GM12878 (cell line): ENCODE measurements around the gene TNPO2. TPM values are rescaled to one million over a fixed set of nuclear protein-coding genes. Genes with fewer than 3 reads are reported as not detected.

Experiments
- ATAC-seq: fragments of 200-7000 bp; cut with Tn5 transposase; 3 replicates; pipeline ENCODE4 v1.9.1; 2020; ENCODE audit warnings: mild to moderate bottlenecking, moderate library complexity
- BruUV-seq: library from RNA; stranded (reverse); fragments of 400-500 nt; replicated peaks from 2 replicates; lab custom pipeline; 2021; lab: Mats Ljungman, UMichigan
- CTCF ChIA-PET: fragments of 300-600 bp; sonication (Branson Sonifier 250); formaldehyde crosslinking; extraction: SDS; loops from one replicate; lab custom pipeline; 2021; ENCODE audit warnings: inconsistent platforms; lab: Yijun Ruan, JAX
- POLR2A ChIA-PET: fragments of 350-600 bp; formaldehyde crosslinking; extraction: SDS; loops from one replicate; lab custom pipeline; 2021; ENCODE audit warnings: inconsistent platforms; lab: Charles Lee
- RAD21 ChIA-PET: fragments of 300-600 bp; sonication (Branson Sonifier 250); formaldehyde crosslinking; loops from one replicate; lab custom pipeline; 2023; ENCODE audit warnings: antibody characterized with exemption; ENCODE audit not compliant: unreplicated experiment; lab: Charles Lee
- SMC1A ChIA-PET: fragments of 300-600 bp; sonication (Branson Sonifier 250); formaldehyde crosslinking; loops from one replicate; lab custom pipeline; 2023; ENCODE audit not compliant: unreplicated experiment, uncharacterized antibody; lab: Charles Lee
- DNase-seq: peaks from one replicate; pipeline ENCODE4 v3.0.0-alpha.2; 2011; ENCODE audit warnings: low read depth, low spot score
- FAIRE-seq: peaks from 3 replicates; lab custom pipeline; 2011; peaks lifted over from hg19 to GRCh38; lab: Jason Lieb, UNC
- H2AFZ ChIP-seq: 2 replicates; pipeline ENCODE4 v1.6.0; 2011; ENCODE audit warnings: low read depth, low read length, control low read depth; ENCODE audit not compliant: control insufficient read depth
- H3K27ac ChIP-seq: 2 replicates; pipeline ENCODE4 v1.5.1; 2011; ENCODE audit warnings: control low read depth; ENCODE audit not compliant: control insufficient read depth, insufficient read depth
- H3K27me3 ChIP-seq, 2 experiments: replicated peaks in 1 of 2; 2 replicates each; pipeline versions ENCODE4 v1.6.0 to v1.6.1; 2011; ENCODE audit warnings: low read length in 1 of 2; ENCODE audit not compliant: control insufficient read depth in 2 of 2, insufficient read depth in 2 of 2
- H3K36me3 ChIP-seq, 2 experiments: 2 replicates each; pipeline ENCODE4 v1.5.1; 2011; ENCODE audit warnings: low read length in 1 of 2; ENCODE audit not compliant: control insufficient read depth in 2 of 2, insufficient read depth in 2 of 2
- H3K4me1 ChIP-seq: 2 replicates; pipeline ENCODE4 v1.6.1; 2011; ENCODE audit warnings: mild to moderate bottlenecking, low read length, moderate library complexity, mixed read lengths; ENCODE audit not compliant: control insufficient read depth, insufficient read depth
- H3K4me2 ChIP-seq: 2 replicates; pipeline ENCODE4 v1.6.0; 2011; ENCODE audit warnings: control low read depth; ENCODE audit not compliant: control insufficient read depth, insufficient read depth
- H3K4me3 ChIP-seq: fragments of 200-600 bp; sonication (generic); 2 replicates; pipeline ENCODE4 v1.5.1; 2016
- H3K79me2 ChIP-seq: 2 replicates; pipeline ENCODE4 v1.6.0; 2011; ENCODE audit warnings: low read length; ENCODE audit not compliant: control insufficient read depth, insufficient read depth
- H3K9ac ChIP-seq: 2 replicates; pipeline ENCODE4 v1.8.0; 2011; ENCODE audit warnings: low read length, control low read depth, mixed read lengths; ENCODE audit not compliant: control insufficient read depth, insufficient read depth
- H3K9me3 ChIP-seq: replicated peaks from 3 replicates; pipeline ENCODE4 v1.5.1; 2011; ENCODE audit warnings: mild to moderate bottlenecking, low read length; ENCODE audit not compliant: control insufficient read depth, insufficient read depth
- H4K20me1 ChIP-seq: 2 replicates; pipeline ENCODE4 v1.6.0; 2011; ENCODE audit not compliant: control insufficient read depth, insufficient read depth
- CTCF ChIP-seq, 3 experiments: IDR thresholded peaks in 2 of 3; conservative IDR thresholded peaks in 1 of 3; 2 replicates each; pipeline ENCODE4 v1.5.1; 2011; ENCODE audit warnings: low read depth in 3 of 3, low read length in 3 of 3, mild to moderate bottlenecking in 3 of 3, control low read depth in 2 of 3, moderate library complexity in 2 of 3, inconsistent platforms in 1 of 3, mixed read lengths in 1 of 3; ENCODE audit not compliant: control insufficient read depth in 2 of 3, insufficient read depth in 1 of 3; ENCODE audit errors: extremely low read depth in 1 of 3
- EZH2 ChIP-seq: IDR thresholded peaks from 2 replicates; pipeline ENCODE4 v1.6.1; 2012; ENCODE audit warnings: low read depth, mild to moderate bottlenecking, control low read depth, inconsistent platforms, low read length, borderline replicate concordance; ENCODE audit not compliant: control insufficient read depth
- HCFC1 ChIP-seq: fragments of 150-350 bp; IDR thresholded peaks from 2 replicates; pipeline ENCODE4 v1.6.1; 2014; ENCODE audit warnings: low read length
- MYB ChIP-seq: fragments of 150-350 bp; IDR thresholded peaks from 2 replicates; pipeline ENCODE4 v1.6.1; 2014; ENCODE audit warnings: mild to moderate bottlenecking, low read depth, low read length, borderline replicate concordance
- RELB ChIP-seq: fragments of 450-650 bp; IDR thresholded peaks from 2 replicates; pipeline ENCODE4 v1.6.1; 2017; ENCODE audit warnings: low read depth, mild to moderate bottlenecking, moderate library complexity
- ZNF592 ChIP-seq: fragments of 450-650 bp; IDR thresholded peaks from 2 replicates; pipeline ENCODE4 v1.6.1; 2017; ENCODE audit warnings: mild to moderate bottlenecking, moderate library complexity
- ZSCAN29 ChIP-seq: fragments of 450-650 bp; IDR thresholded peaks from 2 replicates; pipeline ENCODE4 v1.6.1; 2017; ENCODE audit warnings: mild to moderate bottlenecking, moderate library complexity
- WGBS: methylation state at CpG from one replicate; pipeline ENCODE4 v1.1.6; 2016; ENCODE audit warnings: low lambda C conversion rate; ENCODE audit not compliant: insufficient replicate concordance, insufficient coverage; ENCODE audit errors: missing lambda C conversion rate; 5-methylcytosine and 5-hydroxymethylcytosine counted together
- in situ Hi-C: fragments of 300-500 bp; cut with MboI; formaldehyde crosslinking; loops from 9 replicates; pipeline ENCODE4 v1.14.3; 2018; ENCODE audit warnings: mixed read lengths
- intact Hi-C: fragments of 100-400 bp; cut with micrococcal nuclease; formaldehyde crosslinking; loops from one replicate; pipeline ENCODE4 v1.14.2; 2022; ENCODE audit not compliant: unreplicated experiment
- polyA plus RNA-seq, 11 experiments: library from polyadenylated mRNA; depleted of rRNA in 4 of 11; unstranded in 6 of 11; stranded (reverse) in 5 of 11; fragments of >200 nt; fragmentation: Nextera tagmentation in 4 of 11; fragmentation: Illumina TruSeq in 1 of 11; extraction: Ambion mirVana in 4 of 11; extraction: Trizol in 1 of 11; gene quantifications; 1 replicate in 1 of 11; 2 replicates in 10 of 11; pipeline versions ENCODE4 v1.2.1 to v1.2.3, GENCODE V29; 2011 to 2016; ENCODE audit warnings: inconsistent platforms in 2 of 11, missing spikeins in 2 of 11, low read depth in 1 of 11
- total RNA-seq, 4 experiments: library from RNA; depleted of rRNA in 3 of 4; stranded (reverse); fragments of >200 nt in 3 of 4; fragmentation: Illumina TruSeq in 1 of 4; extraction: Trizol in 1 of 4; gene quantifications; 2 replicates each; pipeline versions ENCODE4 v1.2.1 to v1.2.3, GENCODE V29; 2013 to 2021

Gene TNPO2
- total and polyA plus RNA-seq, 10 of the 15 experiments (the other 5 are each of a cell fraction or from before 2014, with no cell fraction given): 5.5 to 99.7 (median 29.6) TPM

- TF ChIP-seq RELB: no peak
Observed at GRCh38 chr19:12733369-12734214, 9.9 kb upstream of the TNPO2 start (continued).

GRCh38 chr19:12731337-12731736 lies 7.6 kb upstream of the TNPO2 start:
- no peak overlapping the region for H3K27ac ChIP-seq
- H3K9ac ChIP-seq: no peak overlapping the region
- no peak for ATAC-seq
- peaks cover 25 to 26% of the 10 kb centered on the region in 2 experiments; a peak in 3 of 4 replicates for H3K36me3 ChIP-seq
- no peaks in the 10 kb centered on the region for H3K27me3 ChIP-seq
- ChIA-PET CTCF (interaction anchor here (1.3 to 4.0 kb wide), 4 partner anchors 9 to 29 kb away, joined by 3 to 30 read pairs (median 10); partner anchors contain the start of gene TNPO2), POLR2A (no interaction called here), RAD21 (no interaction called here), SMC1A (interaction anchor here (0.7 kb wide), 1 partner anchor 52 kb away, joined by 3 read pairs; no protein-coding TSS in a partner anchor)
- H4K20me1 ChIP-seq: peaks cover 11% of the 10 kb centered on the region
- H3K79me2 ChIP-seq: peaks cover 38% of the 10 kb centered on the region
- DNase-seq: no peak
- H3K4me2 ChIP-seq: peak overlapping the region; percentile 60
- no peak for TF ChIP-seq EZH2
- TF ChIP-seq CTCF (IDR thresholded peaks at IDR 0.05 in 2 of 3, conservative IDR thresholded peaks at IDR 0.05 in 1 of 3; ENCODE audit: control insufficient read depth in 2 of 3, extremely low read depth in 1 of 3, insufficient read depth in 1 of 3, low read depth in 3 of 3, low read length in 3 of 3): no peak
- TF ChIP-seq MYB: no peak
- TF ChIP-seq HCFC1: no peak
- TF ChIP-seq ZSCAN29: no peak
- no peak for TF ChIP-seq ZNF592
- peaks cover 25% of the 10 kb centered on the region for H3K4me1 ChIP-seq
- 92% methylated on average over 24 of the region's 24 CpGs for WGBS
- in situ Hi-C loops (no loop called here), intact Hi-C loops (no loop called here)
- no TSS peak for BruUV-seq
- H3K9me3 ChIP-seq: no peaks in the 10 kb centered on the region; the same call in 2 of the 3 replicates
- no peak overlapping the region for H3K4me3 ChIP-seq
- no peak overlapping the region for H2AFZ ChIP-seq
- FAIRE-seq: no peak
